Measurements from ENCODE around the gene GMCL2.

The GMCL2 gene

GRCh38 chr5:178182158-178182876 lies 4.9 kb downstream of the GMCL2 start:
- no peak for DNase-seq (ENCODE audit: low read depth)

- no peak for DNase-seq (ENCODE audit: low read depth)
These were observed 6.9 kb downstream of the GMCL2 start for GRCh38 chr5:178180141-178180863.

- no peak for DNase-seq (ENCODE audit: low read depth)
These were observed 9.6 kb downstream of the GMCL2 start for GRCh38 chr5:178177569-178177968.

GRCh38 chr5:178176791-178177190 lies 10.4 kb downstream of the GMCL2 start:
- no peak for DNase-seq (ENCODE audit: low read depth)

GRCh38 chr5:178174456-178174855 lies 12.7 kb downstream of the GMCL2 start:
- DNase-seq (ENCODE audit: low read depth), result no peak

GRCh38 chr5:178170455-178170854 lies 16.7 kb downstream of the GMCL2 start:
- DNase-seq (ENCODE audit: low read depth), result no peak

GRCh38 chr5:178165581-178165980 lies 21.6 kb downstream of the GMCL2 start:
- no peak for DNase-seq (ENCODE audit: low read depth)

- peak; percentile 51 for DNase-seq (ENCODE audit: low read depth)
These were observed 23.1 kb downstream of the GMCL2 start for GRCh38 chr5:178163772-178164735.

- no peak for DNase-seq (ENCODE audit: low read depth)
These were observed 24.7 kb downstream of the GMCL2 start for GRCh38 chr5:178162481-178162880.

- DNase-seq (ENCODE audit: low read depth), result no peak
These were observed 27.0 kb downstream of the GMCL2 start for GRCh38 chr5:178160176-178160575.

- DNase-seq (ENCODE audit: low read depth), result no peak
These were observed 32.1 kb downstream of the GMCL2 start for GRCh38 chr5:178155065-178155464.

- peak; percentile 99 for DNase-seq (ENCODE audit: low read depth)
These were observed 33.4 kb downstream of the GMCL2 start, which contains the start of gene NHP2 for GRCh38 chr5:178153530-178154340. TSS of gene NHP2 (minus strand) at chr5:178153885. CDS start at chr5:178153817, 68 bp downstream.

GRCh38 chr5:178152491-178153444 lies 34.4 kb downstream of the GMCL2 start:
- DNase-seq (ENCODE audit: low read depth), result no peak

GRCh38 chr5:178150977-178151734 lies 36.0 kb downstream of the GMCL2 start:
- DNase-seq (ENCODE audit: low read depth), result no peak

GRCh38 chr5:178149199-178149932 lies 37.8 kb downstream of the GMCL2 start:
- DNase-seq (ENCODE audit: low read depth), result peak; percentile 39

- no peak for DNase-seq (ENCODE audit: low read depth)
These were observed 39.8 kb downstream of the GMCL2 start for GRCh38 chr5:178147406-178147805.

GRCh38 chr5:178145965-178146820 lies 41.0 kb downstream of the GMCL2 start:
- peak; percentile 70 for DNase-seq (ENCODE audit: low read depth)

GRCh38 chr5:178143901-178144300 lies 43.3 kb downstream of the GMCL2 start:
- peak; percentile 22 for DNase-seq (ENCODE audit: low read depth)

Data from iris pigment epithelial cell (primary cell).